ENCODE results near the gene BAG1.

Gene BAG1

GRCh38 chr9:33264473-33265177, at the start of gene BAG1, which contains the start of gene CHMP5:
Gene BAG1, minus strand, starts transcription at chr9:33264708.
Gene CHMP5, plus strand, starts transcription at chr9:33265049. Its CDS starts 30 bp downstream, at chr9:33265079.
- peak within 1 kb of the TSS; percentile 96 for H3K4me3 ChIP-seq (replicated peaks in 1 of 2; ENCODE audit: low read depth in 2 of 2, low read length in 2 of 2)
- peak; percentile 100 for DNase-seq (ENCODE audit: low read depth in 2 of 2)
- TF ChIP-seq CTCF (IDR thresholded peaks at IDR 0.05; ENCODE audit: low read depth, low read length) = peak; percentile 30

- no peak for DNase-seq (ENCODE audit: low read depth in 2 of 2)
- no peak overlapping the region for H3K4me3 ChIP-seq (replicated peaks in 1 of 2; ENCODE audit: low read depth in 2 of 2, low read length in 2 of 2)
- TF ChIP-seq CTCF (IDR thresholded peaks at IDR 0.05; ENCODE audit: low read depth, low read length) = no peak
These were observed 47.4 kb upstream of the BAG1 start for GRCh38 chr9:33311953-33312352.

GRCh38 chr9:33310748-33311147, 46.2 kb upstream of the BAG1 start:
- TF ChIP-seq CTCF (IDR thresholded peaks at IDR 0.05; ENCODE audit: low read depth, low read length) = no peak
- no peak for DNase-seq (ENCODE audit: low read depth in 2 of 2)
- H3K4me3 ChIP-seq (replicated peaks in 1 of 2; ENCODE audit: low read depth in 2 of 2, low read length in 2 of 2) = no peak overlapping the region

- no peak overlapping the region for H3K4me3 ChIP-seq (replicated peaks in 1 of 2; ENCODE audit: low read depth in 2 of 2, low read length in 2 of 2)
- no peak for TF ChIP-seq CTCF (IDR thresholded peaks at IDR 0.05; ENCODE audit: low read depth, low read length)
- no peak for DNase-seq (ENCODE audit: low read depth in 2 of 2)
These were observed 45.4 kb upstream of the BAG1 start for GRCh38 chr9:33309903-33310302.

GRCh38 chr9:33307067-33307466, 42.6 kb upstream of the BAG1 start:
- no peak for DNase-seq (ENCODE audit: low read depth in 2 of 2)
- no peak overlapping the region for H3K4me3 ChIP-seq (replicated peaks in 1 of 2; ENCODE audit: low read depth in 2 of 2, low read length in 2 of 2)
- TF ChIP-seq CTCF (IDR thresholded peaks at IDR 0.05; ENCODE audit: low read depth, low read length) = no peak

GRCh38 chr9:33306037-33306436, 41.5 kb upstream of the BAG1 start:
- no peak for DNase-seq (ENCODE audit: low read depth in 2 of 2)
- no peak overlapping the region for H3K4me3 ChIP-seq (replicated peaks in 1 of 2; ENCODE audit: low read depth in 2 of 2, low read length in 2 of 2)
- TF ChIP-seq CTCF (IDR thresholded peaks at IDR 0.05; ENCODE audit: low read depth, low read length) = no peak

GRCh38 chr9:33304362-33304761, 39.9 kb upstream of the BAG1 start:
- H3K4me3 ChIP-seq (replicated peaks in 1 of 2; ENCODE audit: low read depth in 2 of 2, low read length in 2 of 2) = no peak overlapping the region
- DNase-seq (ENCODE audit: low read depth in 2 of 2) = no peak
- TF ChIP-seq CTCF (IDR thresholded peaks at IDR 0.05; ENCODE audit: low read depth, low read length) = no peak

Measured in cardiac fibroblast (primary cell).